H1 (cell line): Measurements from ENCODE around the gene SPACA7. TPM values are rescaled to one million over a fixed set of nuclear protein-coding genes. Genes with fewer than 3 reads are reported as not detected.

Experiments
- CTCF ChIA-PET: fragments of 300-600 bp; sonication (Branson Sonifier 250); formaldehyde crosslinking; loops from one replicate; lab custom pipeline; 2021; ENCODE audit not compliant: partially characterized antibody; lab: Charles Lee
- POLR2A ChIA-PET: fragments of 300-600 bp; sonication (Branson Sonifier 250); formaldehyde crosslinking; loops from one replicate; lab custom pipeline; 2021; ENCODE audit warnings: inconsistent platforms; ENCODE audit not compliant: partially characterized antibody; lab: Charles Lee
- DNase-seq, 2 experiments: peaks; one replicate each; pipeline versions ENCODE4 v3.0.0 to v3.0.0-alpha.2; 2010 to 2022; ENCODE audit warnings: low spot score in 2 of 2, low read depth in 1 of 2, mixed read lengths in 1 of 2
- FAIRE-seq: peaks from 2 replicates; lab custom pipeline; 2011; peaks lifted over from hg19 to GRCh38; lab: Jason Lieb, UNC
- H2AFZ ChIP-seq: 2 replicates; pipeline ENCODE4 v1.8.1; 2012; ENCODE audit warnings: low read length, inconsistent platforms
- H2AK5ac ChIP-seq: 2 replicates; pipeline ENCODE4 v1.6.1; 2013; ENCODE audit warnings: low read depth, low read length
- H2BK120ac ChIP-seq: replicated peaks from 2 replicates; pipeline ENCODE3; 2013; ENCODE audit warnings: low read depth, low read length, inconsistent platforms
- H2BK12ac ChIP-seq: 2 replicates; pipeline ENCODE4 v1.6.1; 2013; ENCODE audit warnings: low read depth, low read length
- H2BK15ac ChIP-seq: 2 replicates; pipeline ENCODE4 v1.6.1; 2013; ENCODE audit warnings: low read length
- H2BK20ac ChIP-seq: 2 replicates; pipeline ENCODE4 v1.6.1; 2013; ENCODE audit warnings: low read length
- H2BK5ac ChIP-seq: 2 replicates; pipeline ENCODE4 v1.6.1; 2013; ENCODE audit warnings: low read depth, low read length
- H3K14ac ChIP-seq: 2 replicates; pipeline ENCODE4 v1.6.1; 2013; ENCODE audit warnings: inconsistent platforms; ENCODE audit not compliant: insufficient read length
- H3K18ac ChIP-seq: 2 replicates; pipeline ENCODE4 v1.6.1; 2013; ENCODE audit warnings: low read length; ENCODE audit errors: extremely low read depth
- H3K23ac ChIP-seq: 2 replicates; pipeline ENCODE4 v1.6.1; 2013; ENCODE audit warnings: inconsistent platforms; ENCODE audit not compliant: insufficient read length
- H3K23me2 ChIP-seq: 2 replicates; pipeline ENCODE4 v1.6.1; 2013; ENCODE audit warnings: low read depth, low read length
- H3K27ac ChIP-seq: 2 replicates; pipeline ENCODE4 v1.6.1; 2011; ENCODE audit warnings: low read depth, low read length, inconsistent platforms
- H3K27me3 ChIP-seq, 4 experiments: replicated peaks in 1 of 4; 1 replicate in 1 of 4; 2 replicates in 3 of 4; pipeline versions ENCODE4 v1.6.1 to v1.8.1; 2011 to 2013; ENCODE audit warnings: low read length in 3 of 4, mild to moderate bottlenecking in 3 of 4, inconsistent platforms in 2 of 4, mixed read lengths in 2 of 4, moderate library complexity in 1 of 4; ENCODE audit not compliant: control insufficient read depth in 3 of 4, insufficient read depth in 3 of 4; ENCODE audit errors: extremely low read depth in 1 of 4
- H3K36me3 ChIP-seq, 4 experiments: 2 replicates each; pipeline versions ENCODE4 v1.6.1 to v1.8.1; 2011 to 2013; ENCODE audit warnings: mild to moderate bottlenecking in 4 of 4, low read length in 3 of 4, moderate library complexity in 2 of 4, control low read depth in 1 of 4, inconsistent platforms in 1 of 4; ENCODE audit not compliant: insufficient read depth in 4 of 4, control insufficient read depth in 2 of 4
- H3K4ac ChIP-seq: replicated peaks from 2 replicates; pipeline ENCODE3; 2013; ENCODE audit warnings: low read length, low read depth, mixed read lengths, inconsistent platforms; ENCODE audit not compliant: insufficient read length
- H3K4me1 ChIP-seq, 4 experiments: replicated peaks in 1 of 4; 1 replicate in 1 of 4; 2 replicates in 3 of 4; pipeline versions ENCODE4 v1.6.1 to v1.8.1; 2011 to 2013; ENCODE audit warnings: low read length in 3 of 4, inconsistent platforms in 2 of 4, mixed read lengths in 1 of 4; ENCODE audit not compliant: insufficient read depth in 4 of 4, control insufficient read depth in 3 of 4
- H3K4me2 ChIP-seq, 2 experiments: 2 replicates each; pipeline versions ENCODE4 v1.6.1 to v1.8.1; 2011 to 2013; ENCODE audit warnings: low read depth in 2 of 2, low read length in 2 of 2, control low read depth in 1 of 2, inconsistent platforms in 1 of 2, mild to moderate bottlenecking in 1 of 2; ENCODE audit not compliant: insufficient read depth in 1 of 2
- H3K4me3 ChIP-seq, 4 experiments: fragments of 200-600, 300-600 bp in 1 of 4; sonication (generic), shearing (Covaris generic), sonication (Bioruptor Twin) in 1 of 4; 2 replicates each; pipeline versions ENCODE4 v1.5.1 to v1.8.1; 2011 to 2016; ENCODE audit warnings: low read length in 4 of 4, low read depth in 3 of 4, control low read depth in 2 of 4, inconsistent platforms in 2 of 4, mild to moderate bottlenecking in 2 of 4, mixed read lengths in 1 of 4, moderate library complexity in 1 of 4; ENCODE audit not compliant: insufficient read depth in 2 of 4; ENCODE audit errors: extremely low read depth in 1 of 4
- H3K56ac ChIP-seq: replicated peaks from 2 replicates; pipeline ENCODE3; 2013; ENCODE audit warnings: low read depth, mild to moderate bottlenecking, mixed read lengths, low read length, inconsistent platforms; ENCODE audit not compliant: insufficient read length
- H3K79me1 ChIP-seq: 2 replicates; pipeline ENCODE4 v1.6.1; 2013; ENCODE audit warnings: low read depth, low read length, control low read depth
- H3K79me2 ChIP-seq, 2 experiments: 2 replicates each; pipeline versions ENCODE4 v1.6.1 to v1.8.1; 2012 to 2013; ENCODE audit warnings: low read length in 2 of 2, mild to moderate bottlenecking in 2 of 2, inconsistent platforms in 1 of 2; ENCODE audit not compliant: insufficient read depth in 2 of 2, control insufficient read depth in 1 of 2
- H3K9ac ChIP-seq, 4 experiments: replicated peaks in 1 of 4; 1 replicate in 1 of 4; 2 replicates in 3 of 4; pipeline versions ENCODE4 v1.6.1 to v1.8.1; 2011 to 2013; ENCODE audit warnings: low read depth in 3 of 4, low read length in 3 of 4, control low read depth in 2 of 4, mild to moderate bottlenecking in 2 of 4, moderate library complexity in 2 of 4, inconsistent platforms in 1 of 4; ENCODE audit errors: extremely low read depth in 1 of 4
- H3K9me3 ChIP-seq, 2 experiments: 2 replicates each; pipeline versions ENCODE4 v1.6.1 to v1.8.1; 2012 to 2013; ENCODE audit warnings: mild to moderate bottlenecking in 2 of 2, moderate library complexity in 2 of 2, control low read depth in 1 of 2, inconsistent platforms in 1 of 2, low read depth in 1 of 2, low read length in 1 of 2, mixed read lengths in 1 of 2; ENCODE audit not compliant: insufficient read depth in 2 of 2
- H4K20me1 ChIP-seq, 2 experiments: replicated peaks in 1 of 2; 2 replicates each; pipeline versions ENCODE3 to v1.8.1; 2011 to 2013; ENCODE audit warnings: inconsistent platforms in 2 of 2, low read length in 2 of 2, mild to moderate bottlenecking in 1 of 2; ENCODE audit not compliant: insufficient read depth in 2 of 2, control insufficient read depth in 1 of 2
- H4K5ac ChIP-seq: 2 replicates; pipeline ENCODE4 v1.6.1; 2013; ENCODE audit warnings: low read length, low read depth, mixed read lengths, inconsistent platforms; ENCODE audit not compliant: insufficient read length
- H4K8ac ChIP-seq: 2 replicates; pipeline ENCODE4 v1.8.0; 2013; ENCODE audit warnings: mild to moderate bottlenecking, moderate library complexity, low read length, inconsistent platforms; ENCODE audit not compliant: insufficient read depth; ENCODE audit errors: extremely low read depth
- H4K91ac ChIP-seq: replicated peaks from 2 replicates; pipeline ENCODE3; 2013; ENCODE audit warnings: low read length, mixed read lengths, inconsistent platforms; ENCODE audit not compliant: insufficient read length
- EP300 ChIP-seq, 2 experiments: IDR thresholded peaks; 1 replicate in 1 of 2; 2 replicates in 1 of 2; pipeline ENCODE4 v1.6.1; 2011 to 2012; ENCODE audit warnings: low read depth in 2 of 2, low read length in 2 of 2, mild to moderate bottlenecking in 2 of 2, borderline replicate concordance in 1 of 2, inconsistent platforms in 1 of 2, moderate library complexity in 1 of 2
- MAFK ChIP-seq: IDR thresholded peaks from 2 replicates; pipeline ENCODE4 v1.6.1; 2012; ENCODE audit warnings: low read depth, mild to moderate bottlenecking, improper control_type of control experiment, low read length
- NRF1 ChIP-seq: IDR thresholded peaks from 2 replicates; pipeline ENCODE4 v1.6.1; 2011; ENCODE audit warnings: mild to moderate bottlenecking, low read depth, low read length, improper control_type of control experiment
- TAF1 ChIP-seq: IDR thresholded peaks from 2 replicates; pipeline ENCODE4 v1.6.1; 2011; ENCODE audit warnings: mild to moderate bottlenecking, low read depth, low read length
- TBP ChIP-seq: IDR thresholded peaks from 2 replicates; pipeline ENCODE4 v1.6.1; 2011; ENCODE audit warnings: low read depth, low read length, improper control_type of control experiment
- YY1 ChIP-seq: IDR thresholded peaks from 2 replicates; pipeline ENCODE4 v1.6.1; 2011; ENCODE audit warnings: low read depth, mild to moderate bottlenecking, low read length
- WGBS, 2 experiments: shearing (Covaris generic) in 1 of 2; methylation state at CpG; one replicate each; pipeline versions ENCODE4 v1.1.6 to v1.1.7; 2013 to 2015; ENCODE audit warnings: low lambda C conversion rate in 2 of 2, mixed read lengths in 2 of 2, inconsistent platforms in 1 of 2, low coverage in 1 of 2, missing lambda C conversion rate in 1 of 2; ENCODE audit not compliant: insufficient replicate concordance in 2 of 2, insufficient coverage in 1 of 2, insufficient read length in 1 of 2; ENCODE audit errors: extremely low coverage in 1 of 2, missing lambda C conversion rate in 1 of 2; 5-methylcytosine and 5-hydroxymethylcytosine counted together
- polyA plus RNA-seq, 7 experiments: library from polyadenylated mRNA; depleted of rRNA in 3 of 7; stranded (reverse) in 5 of 7; unstranded in 2 of 7; fragments of >200 nt in 5 of 7; fragments of 200-250 nt in 2 of 7; gene quantifications; 1 replicate in 5 of 7; 2 replicates in 1 of 7; 4 replicates in 1 of 7; pipeline versions ENCODE4 v1.2.1 to v1.2.3, GENCODE V29; 2011 to 2013; ENCODE audit warnings: missing spikeins in 2 of 7, mixed read lengths in 2 of 7
- total RNA-seq: library from RNA; stranded (reverse); fragmentation: NEBNext Ultra II Directional; extraction: Animal tissue kit (Norgen Biotek cat#: 25700); gene quantifications from 2 replicates; pipeline ENCODE4 v1.2.1, GENCODE V29; 2021

Gene SPACA7
- total and polyA plus RNA-seq, 2 of the 8 experiments (the other 6 are each of a cell fraction or from before 2014, with no cell fraction given), result not detected

- Histone ChIP-seq H3K9ac (no peak overlapping the region), H3K4me2 (no peak overlapping the region), H3K79me2 (no peaks in the 10 kb centered on the region), H4K20me1 (no peaks in the 10 kb centered on the region), H2AK5ac (no peak overlapping the region), H2BK5ac (no peak overlapping the region), H3K4me3 (no peak overlapping the region), H3K56ac (no peak overlapping the region), H4K5ac (no peak overlapping the region), H3K4ac (no peak overlapping the region), H3K27ac (no peak overlapping the region), H3K14ac (no peak overlapping the region), H2AFZ (no peak overlapping the region), H4K91ac (no peak overlapping the region), H3K79me1 (no peaks in the 10 kb centered on the region), H3K36me3 (no peaks in the 10 kb centered on the region), H3K23ac (no peak overlapping the region), H3K23me2 (no peaks in the 10 kb centered on the region), H3K9me3 (peaks cover 0 to 3% of the 10 kb centered on the region in 2 experiments; a peak in 1 of 4 replicates), H2BK12ac (no peak overlapping the region), H2BK15ac (no peak overlapping the region), H4K8ac (no peak overlapping the region; the same call in 1 of the 2 replicates), H3K4me1 (no peaks in the 10 kb centered on the region), H2BK120ac (no peak overlapping the region), H3K27me3 (no peaks in the 10 kb centered on the region), H2BK20ac (no peak overlapping the region), H3K18ac (no peak overlapping the region)
- FAIRE-seq (no peak), DNase-seq (peak in 1 of 2 experiments; percentile 35)
- CTCF ChIA-PET, result interaction anchor here (0.7 to 0.8 kb wide), 2 partner anchors 13 to 22 kb away, joined by 3 to 4 read pairs; no protein-coding TSS in a partner anchor
- WGBS, 2 experiments, result 94% methylated on average over 13 of the region's 13 CpGs; no CpG with 5 or more reads in 1 of the 2 experiments
- POLR2A ChIA-PET, result no interaction called here
- no peak for TF ChIP-seq NRF1
- TF ChIP-seq EP300 (IDR thresholded peaks at IDR 0.05; ENCODE audit: borderline replicate concordance in 1 of 2, low read depth in 2 of 2, low read length in 2 of 2), result no peak
- no peak for TF ChIP-seq MAFK
- no peak for TF ChIP-seq YY1
- no peak for TF ChIP-seq TBP
- no peak for TF ChIP-seq TAF1
Measured at GRCh38 chr13:112457485-112457884, 81.3 kb downstream of the SPACA7 start.
